SH-SY5Y (cell line): ENCODE data around the gene SIGLEC6.

Experiments
- GATA2 ChIP-seq: IDR thresholded peaks from 2 replicates; pipeline ENCODE4 v1.6.1; 2011; ENCODE audit warnings: mild to moderate bottlenecking, low read depth, low read length
- GATA3 ChIP-seq: IDR thresholded peaks from 2 replicates; pipeline ENCODE4 v1.6.1; 2011; ENCODE audit warnings: low read depth, mild to moderate bottlenecking, low read length, moderate library complexity

DNA sequence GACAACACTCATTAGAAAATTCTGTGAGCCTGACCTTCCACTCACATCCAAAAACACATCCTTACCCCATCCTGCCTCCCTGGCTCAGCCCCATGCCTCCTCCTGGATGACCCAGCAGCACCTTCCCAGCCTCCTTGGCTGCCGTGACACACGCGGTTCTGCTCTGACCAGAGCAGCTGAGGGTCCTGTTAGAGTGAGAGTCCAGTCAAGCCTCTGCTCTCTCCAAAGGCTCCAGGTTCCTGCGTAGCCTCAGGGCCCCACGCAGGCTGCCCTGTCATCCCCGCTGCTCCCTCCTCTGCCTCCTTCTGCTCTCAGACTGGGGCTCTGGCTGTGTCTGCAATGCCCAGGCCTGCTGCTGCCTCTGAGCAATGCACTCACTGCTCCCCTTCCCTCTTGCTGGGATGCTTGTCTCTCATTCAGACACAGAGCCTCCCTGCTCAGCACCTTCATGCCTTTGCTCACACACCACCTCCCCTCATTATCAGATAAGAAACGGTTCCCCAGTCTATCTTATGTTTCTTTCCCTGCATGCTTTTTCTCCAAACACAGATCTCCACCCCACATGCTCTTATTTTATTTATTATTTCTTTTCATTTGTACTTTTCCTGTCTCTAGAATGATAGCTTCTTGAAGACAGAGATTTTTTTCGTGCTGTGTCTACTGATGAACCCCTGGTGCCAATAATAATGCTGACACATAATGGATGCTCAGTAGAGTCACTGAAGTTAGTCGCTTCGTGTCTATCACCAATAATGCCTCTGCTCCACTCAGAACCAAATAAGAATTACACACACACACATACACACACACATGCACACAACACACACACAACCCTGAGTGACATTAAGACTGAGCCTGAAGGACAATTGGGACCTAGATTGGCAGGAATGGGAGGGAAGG, 10.2 kb upstream of the SIGLEC6 start:
- TF ChIP-seq GATA2 (no peak), GATA3 (no peak)
